ENCODE measurements around the gene LY6G6D. TPM values are rescaled to one million over a fixed set of nuclear protein-coding genes. Genes with fewer than 3 reads are reported as not detected.
A peak's percentile ranks its signal among the peaks of the same experiment; 100 is the strongest.

LY6G6D gene
- total RNA-seq, 3 donors from 2014 or later (not counting 1 experiment from before 2014, with no cell fraction given) = 0.94 TPM; not detected in 2

GRCh38 chr6:31689249-31690110, 25.7 kb upstream of the LY6G6D start:
- ATAC-seq (no peak), DNase-seq (peak in 1 of 2 donors; percentile 34)
- H3K27me3 Mint-ChIP-seq (ENCODE audit: low read depth in 2 of 2) = no peaks in the 10 kb centered on the region
- TF ChIP-seq, protein P1, sequence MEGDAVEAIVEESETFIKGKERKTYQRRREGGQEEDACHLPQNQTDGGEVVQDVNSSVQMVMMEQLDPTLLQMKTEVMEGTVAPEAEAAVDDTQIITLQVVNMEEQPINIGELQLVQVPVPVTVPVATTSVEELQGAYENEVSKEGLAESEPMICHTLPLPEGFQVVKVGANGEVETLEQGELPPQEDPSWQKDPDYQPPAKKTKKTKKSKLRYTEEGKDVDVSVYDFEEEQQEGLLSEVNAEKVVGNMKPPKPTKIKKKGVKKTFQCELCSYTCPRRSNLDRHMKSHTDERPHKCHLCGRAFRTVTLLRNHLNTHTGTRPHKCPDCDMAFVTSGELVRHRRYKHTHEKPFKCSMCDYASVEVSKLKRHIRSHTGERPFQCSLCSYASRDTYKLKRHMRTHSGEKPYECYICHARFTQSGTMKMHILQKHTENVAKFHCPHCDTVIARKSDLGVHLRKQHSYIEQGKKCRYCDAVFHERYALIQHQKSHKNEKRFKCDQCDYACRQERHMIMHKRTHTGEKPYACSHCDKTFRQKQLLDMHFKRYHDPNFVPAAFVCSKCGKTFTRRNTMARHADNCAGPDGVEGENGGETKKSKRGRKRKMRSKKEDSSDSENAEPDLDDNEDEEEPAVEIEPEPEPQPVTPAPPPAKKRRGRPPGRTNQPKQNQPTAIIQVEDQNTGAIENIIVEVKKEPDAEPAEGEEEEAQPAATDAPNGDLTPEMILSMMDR (IDR thresholded peaks at IDR 0.05) = no peak
- no peaks in the 10 kb centered on the region for H3K4me1 ChIP-seq (ENCODE audit: control insufficient read depth, insufficient read depth, low read length)
- no peak overlapping the region for H3K4me3 Mint-ChIP-seq
- 98% methylated on average over 7 of the region's 11 CpGs for WGBS (ENCODE audit: insufficient coverage)
- H3K36me3 Mint-ChIP-seq = no peaks in the 10 kb centered on the region
- H3K4me3 ChIP-seq (ENCODE audit: low read length) = no peak overlapping the region
- H3K27me3 ChIP-seq (ENCODE audit: control insufficient read depth, insufficient read depth, low read length) = no peaks in the 10 kb centered on the region
- H3K27ac ChIP-seq (ENCODE audit: low read length) = no peak overlapping the region
- peaks cover 0 to 7% of the 10 kb centered on the region in 2 donors for H3K4me1 Mint-ChIP-seq
- H3K36me3 ChIP-seq (ENCODE audit: control insufficient read depth, insufficient read depth, low read length) = peaks cover 70% of the 10 kb centered on the region
- H3K9me3 Mint-ChIP-seq = no peaks in the 10 kb centered on the region
- no peak overlapping the region for H3K27ac Mint-ChIP-seq
- intact Hi-C loops (cut with micrococcal nuclease) = no loop called here
- H3K9me3 ChIP-seq (ENCODE audit: control insufficient read depth, insufficient read depth, low read length) = no peaks in the 10 kb centered on the region

- ATAC-seq = no peak
- 96% methylated on average over 7 of the region's 10 CpGs for WGBS (ENCODE audit: insufficient coverage)
- H3K9me3 Mint-ChIP-seq = no peaks in the 10 kb centered on the region
- Histone ChIP-seq H3K9me3 (ENCODE audit: control insufficient read depth, insufficient read depth, low read length) (no peaks in the 10 kb centered on the region), H3K4me1 (ENCODE audit: control insufficient read depth, insufficient read depth, low read length) (no peaks in the 10 kb centered on the region), H3K27me3 (ENCODE audit: control insufficient read depth, insufficient read depth, low read length) (no peaks in the 10 kb centered on the region), H3K27ac (ENCODE audit: low read length) (no peak overlapping the region), H3K36me3 (ENCODE audit: control insufficient read depth, insufficient read depth, low read length) (peaks cover 77% of the 10 kb centered on the region), H3K4me3 (ENCODE audit: low read length) (no peak overlapping the region)
- peaks cover 0 to 7% of the 10 kb centered on the region in 2 donors for H3K4me1 Mint-ChIP-seq
- no peaks in the 10 kb centered on the region for H3K27me3 Mint-ChIP-seq (ENCODE audit: low read depth in 2 of 2)
- DNase-seq = no peak
- intact Hi-C loops (cut with micrococcal nuclease) = no loop called here
- H3K36me3 Mint-ChIP-seq = no peaks in the 10 kb centered on the region
- no peak overlapping the region for H3K4me3 Mint-ChIP-seq
- TF ChIP-seq, protein P1 (IDR thresholded peaks at IDR 0.05) = no peak
- no peak overlapping the region for H3K27ac Mint-ChIP-seq
These were observed 24.7 kb upstream of the LY6G6D start for GRCh38 chr6:31690231-31691077.

DNA sequence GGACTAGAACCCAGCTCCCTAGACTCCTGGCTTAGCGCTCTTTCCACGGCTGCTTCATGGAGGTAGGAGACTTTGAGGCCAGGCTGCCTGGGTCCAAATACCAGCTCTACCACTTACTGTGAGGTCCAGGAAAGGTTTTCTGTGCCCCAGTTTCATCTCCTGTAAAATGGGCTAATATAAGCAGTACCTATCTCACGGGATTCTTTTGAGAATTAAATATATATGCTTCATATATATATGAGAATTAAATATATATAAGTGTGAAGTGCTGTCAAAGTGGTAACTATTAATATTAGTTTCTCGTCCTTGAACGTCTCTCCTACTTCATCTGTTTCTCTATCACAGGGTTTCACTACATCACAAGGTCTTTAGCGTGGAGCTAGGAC, 24.1 kb upstream of the LY6G6D start:
- Histone ChIP-seq H3K27me3 (ENCODE audit: control insufficient read depth, insufficient read depth, low read length) (no peaks in the 10 kb centered on the region), H3K9me3 (ENCODE audit: control insufficient read depth, insufficient read depth, low read length) (no peaks in the 10 kb centered on the region), H3K4me3 (ENCODE audit: low read length) (no peak overlapping the region), H3K27ac (ENCODE audit: low read length) (no peak overlapping the region), H3K36me3 (ENCODE audit: control insufficient read depth, insufficient read depth, low read length) (peaks cover 79% of the 10 kb centered on the region), H3K4me1 (ENCODE audit: control insufficient read depth, insufficient read depth, low read length) (no peaks in the 10 kb centered on the region)
- DNase-seq (no peak), ATAC-seq (no peak)
- Mint-ChIP-seq H3K4me1 (peaks cover 0 to 7% of the 10 kb centered on the region in 2 donors), H3K9me3 (no peaks in the 10 kb centered on the region), H3K27ac (no peak overlapping the region), H3K27me3 (ENCODE audit: low read depth in 2 of 2) (no peaks in the 10 kb centered on the region), H3K4me3 (no peak overlapping the region), H3K36me3 (no peaks in the 10 kb centered on the region)
- WGBS (ENCODE audit: insufficient coverage) = 100% methylated on average over 5 of the region's 6 CpGs
- TF ChIP-seq, protein P1 (IDR thresholded peaks at IDR 0.05) = no peak
- intact Hi-C loops (cut with micrococcal nuclease) = no loop called here
